ENCODE results near the gene KRTAP9-1. TPM values are rescaled to one million over a fixed set of nuclear protein-coding genes. Genes with fewer than 3 reads are reported as not detected.
"Not testable (repeated sequence)": the region's sequence is repeated elsewhere in the genome, so short reads cannot be mapped to it uniquely, and the experiment has no call there.

The KRTAP9-1 gene
- total and polyA plus RNA-seq, 4 donors = not detected

- H3K27me3 ChIP-seq (ENCODE audit: control insufficient read depth in 1 of 2, insufficient read depth in 2 of 2, low read length in 1 of 2) = no peaks in the 10 kb centered on the region
- no peak overlapping the region for H3K4me3 ChIP-seq (ENCODE audit: low read length in 2 of 2)
- 82% methylated on average over 4 of the region's 4 CpGs for WGBS, 2 donors
- no peaks in the 10 kb centered on the region for H3K4me1 ChIP-seq (ENCODE audit: control insufficient read depth in 1 of 2, insufficient read depth in 2 of 2, low read length in 2 of 2)
- no peaks in the 10 kb centered on the region for H3K9me3 ChIP-seq (ENCODE audit: control insufficient read depth, low read length)
- no peaks in the 10 kb centered on the region for H3K36me3 ChIP-seq (ENCODE audit: control insufficient read depth in 1 of 2, insufficient read depth in 2 of 2, low read length in 1 of 2)
- DNase-seq = no peak
- intact Hi-C loops (cut with DNase I) = no loop called here
- no peak for ATAC-seq (ENCODE audit: low FRiP score)
- H3K27ac ChIP-seq (ENCODE audit: low read depth in 1 of 2, low read length in 2 of 2) = no peak overlapping the region
Measured at GRCh38 chr17:41150026-41150425, 39.7 kb upstream of the KRTAP9-1 start.

- Histone ChIP-seq H3K27ac (ENCODE audit: low read depth in 1 of 2, low read length in 2 of 2) (no peak overlapping the region), H3K4me1 (ENCODE audit: control insufficient read depth in 1 of 2, insufficient read depth in 2 of 2, low read length in 2 of 2) (no peaks in the 10 kb centered on the region), H3K9me3 (ENCODE audit: control insufficient read depth, low read length) (no peaks in the 10 kb centered on the region), H3K27me3 (ENCODE audit: control insufficient read depth in 1 of 2, insufficient read depth in 2 of 2, low read length in 1 of 2) (no peaks in the 10 kb centered on the region), H3K4me3 (ENCODE audit: low read length in 2 of 2) (no peak overlapping the region), H3K36me3 (ENCODE audit: control insufficient read depth in 1 of 2, insufficient read depth in 2 of 2, low read length in 1 of 2) (no peaks in the 10 kb centered on the region)
- 59 to 69% methylated on average over 2 of the region's 2 CpGs for WGBS, 2 donors
- no peak for ATAC-seq (ENCODE audit: low FRiP score)
- DNase-seq = no peak
- intact Hi-C loops (cut with DNase I) = no loop called here
Measured at GRCh38 chr17:41151525-41151924, 38.2 kb upstream of the KRTAP9-1 start.

- H3K4me3 ChIP-seq (ENCODE audit: low read length in 2 of 2) = no peak overlapping the region
- H3K27ac ChIP-seq (ENCODE audit: low read depth in 1 of 2, low read length in 2 of 2) = no peak overlapping the region
- no peaks in the 10 kb centered on the region for H3K4me1 ChIP-seq (ENCODE audit: control insufficient read depth in 1 of 2, insufficient read depth in 2 of 2, low read length in 2 of 2)
- H3K9me3 ChIP-seq (ENCODE audit: control insufficient read depth, low read length) = no peaks in the 10 kb centered on the region
- intact Hi-C loops (cut with DNase I) = no loop called here
- no peaks in the 10 kb centered on the region for H3K27me3 ChIP-seq (ENCODE audit: control insufficient read depth in 1 of 2, insufficient read depth in 2 of 2, low read length in 1 of 2)
- no peak for ATAC-seq (ENCODE audit: low FRiP score)
- DNase-seq = no peak
- WGBS, 2 donors = 34 to 35% methylated on average over 2 of the region's 2 CpGs
- no peaks in the 10 kb centered on the region for H3K36me3 ChIP-seq (ENCODE audit: control insufficient read depth in 1 of 2, insufficient read depth in 2 of 2, low read length in 1 of 2)
Measured at GRCh38 chr17:41153856-41154255, 35.8 kb upstream of the KRTAP9-1 start.

GRCh38 chr17:41160190-41160589, 29.5 kb upstream of the KRTAP9-1 start:
- H3K9me3 ChIP-seq (ENCODE audit: control insufficient read depth, low read length); H3K4me1 ChIP-seq (ENCODE audit: control insufficient read depth in 1 of 2, insufficient read depth in 2 of 2, low read length in 2 of 2); ATAC-seq (ENCODE audit: low FRiP score); H3K36me3 ChIP-seq (ENCODE audit: control insufficient read depth in 1 of 2, insufficient read depth in 2 of 2, low read length in 1 of 2); H3K4me3 ChIP-seq (ENCODE audit: low read length in 2 of 2); H3K27ac ChIP-seq (ENCODE audit: low read depth in 1 of 2, low read length in 2 of 2); H3K27me3 ChIP-seq (ENCODE audit: control insufficient read depth in 1 of 2, insufficient read depth in 2 of 2, low read length in 1 of 2); intact Hi-C loops (cut with DNase I): not testable (repeated sequence)
- peak in 1 of 2 donors; percentile 52 for DNase-seq
- 85 to 94% methylated on average over 2 to 3 of the region's 3 CpGs for WGBS, 2 donors

GRCh38 chr17:41160648-41161047, 29.0 kb upstream of the KRTAP9-1 start, which contains the start of gene KRTAP4-4:
Gene KRTAP4-4, minus strand, starts transcription at chr17:41160748. Its CDS starts 57 bp downstream, at chr17:41160691.
- intact Hi-C loops (cut with DNase I) = no loop called here
- DNase-seq = no peak
- ATAC-seq (ENCODE audit: low FRiP score) = no peak
- no peak within 1 kb of the TSS for H3K27ac ChIP-seq (ENCODE audit: low read depth in 1 of 2, low read length in 2 of 2)
- no peak within 1 kb of the TSS for H3K4me3 ChIP-seq (ENCODE audit: low read length in 2 of 2)
- WGBS, 2 donors = 83 to 100% methylated on average over 1 of the region's 1 CpG
- H3K36me3 ChIP-seq (ENCODE audit: control insufficient read depth in 1 of 2, insufficient read depth in 2 of 2, low read length in 1 of 2) = no peaks in the 10 kb centered on the region
- no peaks in the 10 kb centered on the region for H3K9me3 ChIP-seq (ENCODE audit: control insufficient read depth, low read length)
- H3K27me3 ChIP-seq (ENCODE audit: control insufficient read depth in 1 of 2, insufficient read depth in 2 of 2, low read length in 1 of 2) = no peaks in the 10 kb centered on the region
- H3K4me1 ChIP-seq (ENCODE audit: control insufficient read depth in 1 of 2, insufficient read depth in 2 of 2, low read length in 2 of 2) = no peaks in the 10 kb centered on the region

- no peaks in the 10 kb centered on the region for H3K4me1 ChIP-seq (ENCODE audit: control insufficient read depth in 1 of 2, insufficient read depth in 2 of 2, low read length in 2 of 2)
- H3K4me3 ChIP-seq (ENCODE audit: low read length in 2 of 2) = no peak overlapping the region
- no peaks in the 10 kb centered on the region for H3K36me3 ChIP-seq (ENCODE audit: control insufficient read depth in 1 of 2, insufficient read depth in 2 of 2, low read length in 1 of 2)
- H3K27ac ChIP-seq (ENCODE audit: low read depth in 1 of 2, low read length in 2 of 2) = no peak overlapping the region
- no peak for DNase-seq
- no peaks in the 10 kb centered on the region for H3K9me3 ChIP-seq (ENCODE audit: control insufficient read depth, low read length)
- H3K27me3 ChIP-seq (ENCODE audit: control insufficient read depth in 1 of 2, insufficient read depth in 2 of 2, low read length in 1 of 2) = no peaks in the 10 kb centered on the region
- 65 to 71% methylated on average over 7 of the region's 7 CpGs for WGBS, 2 donors
- intact Hi-C loops (cut with DNase I) = no loop called here
- ATAC-seq (ENCODE audit: low FRiP score) = no peak
Measured at GRCh38 chr17:41163828-41164227, 25.9 kb upstream of the KRTAP9-1 start.

GRCh38 chr17:41167561-41167960, 22.1 kb upstream of the KRTAP9-1 start:
- 76 to 81% methylated on average over 7 of the region's 7 CpGs for WGBS, 2 donors
- DNase-seq (peak in 1 of 2 donors; percentile 21), ATAC-seq (ENCODE audit: low FRiP score) (no peak)
- H3K36me3 ChIP-seq (ENCODE audit: control insufficient read depth in 1 of 2, insufficient read depth in 2 of 2, low read length in 1 of 2) = no peaks in the 10 kb centered on the region
- intact Hi-C loops (cut with DNase I) = no loop called here
- H3K27ac ChIP-seq (ENCODE audit: low read depth in 1 of 2, low read length in 2 of 2) = no peak overlapping the region
- no peak overlapping the region for H3K4me3 ChIP-seq (ENCODE audit: low read length in 2 of 2)
- no peaks in the 10 kb centered on the region for H3K27me3 ChIP-seq (ENCODE audit: control insufficient read depth in 1 of 2, insufficient read depth in 2 of 2, low read length in 1 of 2)
- H3K4me1 ChIP-seq (ENCODE audit: control insufficient read depth in 1 of 2, insufficient read depth in 2 of 2, low read length in 2 of 2) = no peaks in the 10 kb centered on the region
- peaks cover 1% of the 10 kb centered on the region for H3K9me3 ChIP-seq (ENCODE audit: control insufficient read depth, low read length)

- no peak within 1 kb of the TSS for H3K27ac ChIP-seq (ENCODE audit: low read depth in 1 of 2, low read length in 2 of 2)
- DNase-seq (no peak), ATAC-seq (ENCODE audit: low FRiP score) (no peak)
- intact Hi-C loops (cut with DNase I) = no loop called here
- peaks cover 1% of the 10 kb centered on the region for H3K9me3 ChIP-seq (ENCODE audit: control insufficient read depth, low read length)
- H3K36me3 ChIP-seq (ENCODE audit: control insufficient read depth in 1 of 2, insufficient read depth in 2 of 2, low read length in 1 of 2) = no peaks in the 10 kb centered on the region
- H3K27me3 ChIP-seq (ENCODE audit: control insufficient read depth in 1 of 2, insufficient read depth in 2 of 2, low read length in 1 of 2) = no peaks in the 10 kb centered on the region
- 53 to 80% methylated on average over 1 of the region's 1 CpG for WGBS, 2 donors
- H3K4me1 ChIP-seq (ENCODE audit: control insufficient read depth in 1 of 2, insufficient read depth in 2 of 2, low read length in 2 of 2) = no peaks in the 10 kb centered on the region
- H3K4me3 ChIP-seq (ENCODE audit: low read length in 2 of 2) = no peak within 1 kb of the TSS
Measured at GRCh38 chr17:41168121-41168520, 21.6 kb upstream of the KRTAP9-1 start, which contains the start of gene KRTAP4-3. Gene KRTAP4-3, minus strand, starts transcription at chr17:41168221. Its CDS starts 49 bp downstream, at chr17:41168172.

GRCh38 chr17:41171886-41172285, 17.8 kb upstream of the KRTAP9-1 start:
- no peak for ATAC-seq (ENCODE audit: low FRiP score)
- intact Hi-C loops (cut with DNase I) = no loop called here
- WGBS, 2 donors = 61 to 68% methylated on average over 2 of the region's 2 CpGs
- Histone ChIP-seq H3K27ac (ENCODE audit: low read depth in 1 of 2, low read length in 2 of 2) (no peak overlapping the region), H3K36me3 (ENCODE audit: control insufficient read depth in 1 of 2, insufficient read depth in 2 of 2, low read length in 1 of 2) (no peaks in the 10 kb centered on the region), H3K9me3 (ENCODE audit: control insufficient read depth, low read length) (peaks cover 3% of the 10 kb centered on the region), H3K4me1 (ENCODE audit: control insufficient read depth in 1 of 2, insufficient read depth in 2 of 2, low read length in 2 of 2) (no peaks in the 10 kb centered on the region), H3K4me3 (ENCODE audit: low read length in 2 of 2) (no peak overlapping the region), H3K27me3 (ENCODE audit: control insufficient read depth in 1 of 2, insufficient read depth in 2 of 2, low read length in 1 of 2) (no peaks in the 10 kb centered on the region)
- no peak for DNase-seq
